GM19328 (cell line): ENCODE measurements around the gene ACTBL2.

Experiments
- ATAC-seq: cut with Tn5 transposase; IDR thresholded peaks from one replicate; pipeline ENCODE4 v1.9.1; 2021; ENCODE audit warnings: mild to moderate bottlenecking, moderate library complexity; ENCODE audit not compliant: unreplicated experiment

The ACTBL2 gene

GRCh38 chr5:57450991-57451876, 31.4 kb downstream of the ACTBL2 start:
- ATAC-seq: no peak

GRCh38 chr5:57448751-57449150, 33.9 kb downstream of the ACTBL2 start:
- no peak for ATAC-seq

GRCh38 chr5:57448287-57448686, 34.3 kb downstream of the ACTBL2 start:
- no peak for ATAC-seq

GRCh38 chr5:57447658-57448057, 35.0 kb downstream of the ACTBL2 start:
- ATAC-seq: no peak

- no peak for ATAC-seq
These were observed 35.6 kb downstream of the ACTBL2 start for GRCh38 chr5:57446966-57447365.

- no peak for ATAC-seq
These were observed 36.9 kb downstream of the ACTBL2 start for GRCh38 chr5:57445705-57446037.

GRCh38 chr5:57445006-57445704, 37.5 kb downstream of the ACTBL2 start:
- ATAC-seq: no peak

GRCh38 chr5:57442080-57442839, 40.4 kb downstream of the ACTBL2 start:
- ATAC-seq: no peak

DNA sequence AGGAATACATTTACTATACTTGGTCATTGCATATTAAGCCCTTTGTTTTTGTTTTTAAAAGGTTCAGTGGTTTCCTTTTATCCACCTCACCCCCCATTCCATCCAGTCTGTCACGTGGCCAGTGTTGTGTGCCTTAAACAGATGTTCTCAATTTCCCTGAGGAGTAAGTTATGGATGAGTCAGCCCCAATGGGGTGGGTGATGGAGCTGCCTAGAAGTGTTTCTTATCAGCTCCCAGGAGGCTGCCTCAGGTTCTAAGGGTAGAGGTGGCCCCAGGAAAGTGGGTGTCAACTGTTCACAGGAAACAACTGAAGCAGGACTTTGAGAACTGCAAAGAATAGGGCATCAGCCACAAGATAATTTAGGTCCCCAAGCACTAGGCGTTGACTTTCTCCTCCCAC, 41.1 kb downstream of the ACTBL2 start:
- ATAC-seq: no peak

GRCh38 chr5:57439601-57440000, 43.0 kb downstream of the ACTBL2 start:
- no peak for ATAC-seq

GRCh38 chr5:57437976-57438805, 44.4 kb downstream of the ACTBL2 start:
- ATAC-seq: no peak

GRCh38 chr5:57436586-57436985, 46.0 kb downstream of the ACTBL2 start:
- no peak for ATAC-seq

DNA sequence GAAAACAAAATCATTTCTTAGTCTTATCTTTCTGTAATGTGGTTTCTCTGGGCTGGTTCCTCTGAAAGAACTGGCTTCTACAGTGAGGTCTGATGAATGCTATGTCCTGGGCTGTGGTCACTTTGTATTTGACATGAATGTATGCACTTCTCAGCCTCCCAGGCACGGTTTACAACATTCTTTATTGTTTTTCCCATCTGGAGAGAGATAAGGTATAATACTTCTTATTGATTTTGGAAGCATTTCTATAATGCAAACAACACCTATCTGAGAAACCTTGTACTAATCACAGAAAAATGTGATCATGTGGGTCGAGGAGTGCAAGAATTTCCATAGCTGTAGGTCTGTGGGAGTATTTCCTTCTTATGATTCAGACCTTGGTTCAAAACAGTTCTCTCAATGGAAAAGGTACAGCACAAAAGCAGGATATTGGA, 46.9 kb downstream of the ACTBL2 start:
- ATAC-seq: no peak

GRCh38 chr5:57434683-57435082, 47.9 kb downstream of the ACTBL2 start:
- no peak for ATAC-seq

DNA sequence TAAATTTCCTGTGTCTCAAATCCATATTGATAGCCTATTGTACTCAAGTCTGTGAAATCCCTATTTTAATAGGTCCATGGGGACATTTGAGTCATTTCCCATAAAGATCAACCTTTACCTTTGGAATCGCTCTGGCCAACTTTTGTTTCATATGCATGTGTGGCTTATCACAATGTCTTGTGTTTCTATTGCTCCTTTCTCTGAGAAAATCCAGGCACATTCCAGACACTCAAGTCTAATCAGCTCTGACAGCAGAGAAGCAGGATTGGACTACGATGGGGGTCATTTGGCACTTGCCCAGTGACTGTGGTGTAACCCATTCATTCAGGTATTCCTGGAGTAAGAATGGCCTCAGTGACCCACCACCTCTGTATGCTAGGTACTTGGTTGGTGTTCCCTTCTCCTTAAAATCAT, 48.4 kb downstream of the ACTBL2 start:
- no peak for ATAC-seq

DNA sequence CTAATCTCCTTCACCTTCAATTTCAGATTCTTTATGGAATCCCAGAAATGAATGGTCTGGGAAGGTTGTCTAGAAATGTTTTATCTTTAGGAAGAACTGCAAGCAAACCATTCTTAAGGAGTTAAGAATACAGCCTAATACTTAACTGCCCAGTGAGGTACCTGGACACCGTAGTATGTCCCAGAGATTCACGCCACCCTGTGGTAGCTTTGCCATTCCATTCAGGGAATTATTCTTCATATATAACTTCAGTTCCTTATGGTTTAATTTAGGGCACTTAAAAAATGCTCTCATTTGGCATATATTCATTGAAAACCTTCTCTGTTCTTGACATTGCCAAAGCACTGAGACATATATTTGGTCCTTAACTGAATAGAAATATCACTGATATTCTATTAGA, 49.7 kb downstream of the ACTBL2 start:
- ATAC-seq: no peak

GRCh38 chr5:57431759-57432158, 50.9 kb downstream of the ACTBL2 start:
- ATAC-seq: no peak
